MM.1S (cell line): ENCODE data around the gene HBE1.

Experiments used
- EZH2 ChIP-seq: fragments of 300-600 bp; sonication (generic); optimal IDR thresholded peaks from 2 replicates; pipeline ENCODE3; 2017; ENCODE audit warnings: low read depth, mild to moderate bottlenecking, antibody characterized with exemption, low read length, mixed read lengths
- TF ChIP-seq, protein P1 (sequence below): fragments of 300-600 bp; sonication (generic); IDR thresholded peaks from 2 replicates; pipeline ENCODE4 v1.5.1; 2016; ENCODE audit warnings: antibody characterized with exemption, low read length, mixed read lengths

DNA sequence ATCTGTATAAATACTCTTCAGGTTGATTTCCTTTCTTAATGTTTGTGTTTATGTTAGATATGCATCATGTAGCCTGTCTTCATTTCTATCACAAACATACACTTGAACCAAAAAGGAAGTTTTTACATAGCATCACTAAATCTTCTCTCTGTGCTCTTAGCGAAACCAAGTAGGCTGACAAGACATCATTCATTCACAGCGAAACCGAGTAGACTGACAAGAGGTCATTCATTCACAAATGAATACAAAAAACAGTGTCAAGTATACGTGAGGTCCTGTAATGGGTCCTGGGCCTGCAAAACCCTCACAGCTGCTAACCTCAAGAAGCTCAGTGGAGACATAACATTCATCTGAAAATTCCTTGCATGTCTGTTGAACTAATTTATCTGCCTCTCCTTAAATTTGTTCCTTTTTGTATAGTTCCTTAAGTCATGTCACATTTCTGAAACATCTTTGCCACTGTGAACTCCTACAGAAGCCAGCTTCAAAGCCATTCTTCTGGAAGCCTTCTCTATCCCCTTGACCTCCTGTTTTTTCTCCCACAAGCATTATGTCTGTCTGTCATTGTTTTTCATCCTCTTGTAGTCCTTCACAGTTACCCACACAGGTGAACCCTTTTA, 9.8 kb upstream of the HBE1 start:
- TF ChIP-seq EZH2 = no peak
- TF ChIP-seq, protein P1, sequence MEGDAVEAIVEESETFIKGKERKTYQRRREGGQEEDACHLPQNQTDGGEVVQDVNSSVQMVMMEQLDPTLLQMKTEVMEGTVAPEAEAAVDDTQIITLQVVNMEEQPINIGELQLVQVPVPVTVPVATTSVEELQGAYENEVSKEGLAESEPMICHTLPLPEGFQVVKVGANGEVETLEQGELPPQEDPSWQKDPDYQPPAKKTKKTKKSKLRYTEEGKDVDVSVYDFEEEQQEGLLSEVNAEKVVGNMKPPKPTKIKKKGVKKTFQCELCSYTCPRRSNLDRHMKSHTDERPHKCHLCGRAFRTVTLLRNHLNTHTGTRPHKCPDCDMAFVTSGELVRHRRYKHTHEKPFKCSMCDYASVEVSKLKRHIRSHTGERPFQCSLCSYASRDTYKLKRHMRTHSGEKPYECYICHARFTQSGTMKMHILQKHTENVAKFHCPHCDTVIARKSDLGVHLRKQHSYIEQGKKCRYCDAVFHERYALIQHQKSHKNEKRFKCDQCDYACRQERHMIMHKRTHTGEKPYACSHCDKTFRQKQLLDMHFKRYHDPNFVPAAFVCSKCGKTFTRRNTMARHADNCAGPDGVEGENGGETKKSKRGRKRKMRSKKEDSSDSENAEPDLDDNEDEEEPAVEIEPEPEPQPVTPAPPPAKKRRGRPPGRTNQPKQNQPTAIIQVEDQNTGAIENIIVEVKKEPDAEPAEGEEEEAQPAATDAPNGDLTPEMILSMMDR = no peak
